Measurements from ENCODE around the gene RNF26. TPM values are rescaled to one million over a fixed set of nuclear protein-coding genes. Genes with fewer than 3 reads are reported as not detected.

RNF26 gene
- total RNA-seq, 1 experiment from 2014 or later: 9.3 TPM

DNA sequence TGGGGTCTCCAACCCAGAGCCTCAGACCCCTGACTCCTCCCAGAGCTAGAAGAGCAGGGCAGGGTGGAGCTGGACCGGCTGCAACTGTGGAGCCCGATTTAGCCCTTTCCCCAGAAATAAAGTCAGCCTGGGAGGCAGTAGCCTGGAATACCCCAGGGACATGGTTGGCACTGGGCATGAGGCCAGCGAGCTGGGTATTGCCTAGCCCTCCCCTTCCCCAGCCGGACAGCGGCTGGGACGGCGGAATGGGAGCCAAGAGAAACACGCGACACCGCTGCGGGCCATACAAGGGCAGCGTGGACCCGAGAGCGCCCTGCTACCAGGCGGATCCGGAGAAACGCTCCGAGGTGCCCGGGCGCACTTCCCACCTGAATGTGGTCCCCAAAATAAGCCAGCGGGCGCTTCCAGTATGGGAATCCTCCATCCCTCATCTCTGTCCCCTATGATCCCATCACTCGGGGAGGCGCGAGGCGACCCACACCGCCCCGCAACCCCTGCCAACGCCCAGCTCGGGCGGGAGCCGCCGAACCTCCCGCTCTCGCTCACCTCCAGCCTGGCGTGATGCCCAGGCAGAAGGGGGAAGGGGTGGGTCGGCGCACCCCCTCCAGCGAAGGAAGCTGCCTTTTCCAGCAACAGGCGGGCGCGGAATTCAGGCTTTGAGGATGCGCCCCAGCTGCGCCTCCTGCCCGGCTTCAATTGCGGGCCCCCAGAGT lies 18.2 kb upstream of the RNF26 start:
- peak; percentile 35 for DNase-seq (ENCODE audit: low read depth)

- DNase-seq (ENCODE audit: low read depth): no peak
Measured at GRCh38 chr11:119316729-119317591, 17.4 kb upstream of the RNF26 start, which contains the start of gene MCAM. MCAM (minus strand) TSS chr11:119317130; CDS start chr11:119317101, 29 bp downstream.

GRCh38 chr11:119317592-119318239 lies 16.6 kb upstream of the RNF26 start:
- no peak for DNase-seq (ENCODE audit: low read depth)

DNA sequence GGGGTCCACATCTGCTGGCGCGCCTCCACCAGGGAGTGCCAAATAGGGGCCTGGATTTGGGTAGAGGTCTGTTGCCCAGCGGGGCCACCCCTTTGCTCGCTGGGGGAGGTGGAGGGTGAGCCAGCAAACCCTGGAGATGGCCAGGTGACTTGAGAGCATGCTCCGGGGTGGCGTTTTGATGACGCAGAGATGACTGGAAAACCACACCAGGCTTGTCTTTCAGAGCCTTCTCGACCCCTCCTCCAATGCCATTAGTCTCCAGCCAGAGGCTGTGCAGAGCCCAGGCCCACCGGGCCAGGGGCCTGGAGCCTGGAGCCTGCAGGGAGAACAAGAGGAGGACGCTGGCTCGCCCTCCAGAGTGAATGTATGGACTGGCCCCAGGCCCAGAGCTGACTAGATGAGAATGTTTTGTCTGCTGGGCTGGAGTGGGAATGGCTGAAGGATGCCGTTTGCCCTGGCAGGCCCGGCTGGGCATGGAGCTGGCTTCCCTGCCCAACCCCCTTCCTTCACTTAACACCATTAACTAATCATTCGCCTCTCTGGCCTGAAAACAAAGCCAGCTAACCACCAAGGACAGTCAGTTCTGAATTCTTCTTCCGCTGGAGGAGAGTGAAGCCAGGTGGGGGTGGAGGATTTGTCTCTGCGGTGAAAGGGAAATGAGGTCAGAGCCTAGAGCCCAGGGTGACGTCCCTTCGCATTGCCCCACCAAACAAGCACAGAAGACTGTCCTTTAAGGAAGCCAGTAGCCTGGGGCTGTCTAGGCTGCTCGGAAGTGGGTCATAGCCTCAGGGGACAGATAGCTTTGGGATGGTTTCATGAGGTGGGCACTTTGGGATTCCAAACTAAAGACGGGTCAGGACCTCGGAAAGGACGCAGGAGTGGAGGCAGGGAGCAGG lies 15.8 kb upstream of the RNF26 start:
- DNase-seq (ENCODE audit: low read depth): no peak

- no peak for DNase-seq (ENCODE audit: low read depth)
Measured at GRCh38 chr11:119319136-119319699, 15.1 kb upstream of the RNF26 start.

GRCh38 chr11:119319700-119320239 lies 14.6 kb upstream of the RNF26 start:
- DNase-seq (ENCODE audit: low read depth): no peak

GRCh38 chr11:119320240-119320775 lies 14.0 kb upstream of the RNF26 start:
- no peak for DNase-seq (ENCODE audit: low read depth)

DNA sequence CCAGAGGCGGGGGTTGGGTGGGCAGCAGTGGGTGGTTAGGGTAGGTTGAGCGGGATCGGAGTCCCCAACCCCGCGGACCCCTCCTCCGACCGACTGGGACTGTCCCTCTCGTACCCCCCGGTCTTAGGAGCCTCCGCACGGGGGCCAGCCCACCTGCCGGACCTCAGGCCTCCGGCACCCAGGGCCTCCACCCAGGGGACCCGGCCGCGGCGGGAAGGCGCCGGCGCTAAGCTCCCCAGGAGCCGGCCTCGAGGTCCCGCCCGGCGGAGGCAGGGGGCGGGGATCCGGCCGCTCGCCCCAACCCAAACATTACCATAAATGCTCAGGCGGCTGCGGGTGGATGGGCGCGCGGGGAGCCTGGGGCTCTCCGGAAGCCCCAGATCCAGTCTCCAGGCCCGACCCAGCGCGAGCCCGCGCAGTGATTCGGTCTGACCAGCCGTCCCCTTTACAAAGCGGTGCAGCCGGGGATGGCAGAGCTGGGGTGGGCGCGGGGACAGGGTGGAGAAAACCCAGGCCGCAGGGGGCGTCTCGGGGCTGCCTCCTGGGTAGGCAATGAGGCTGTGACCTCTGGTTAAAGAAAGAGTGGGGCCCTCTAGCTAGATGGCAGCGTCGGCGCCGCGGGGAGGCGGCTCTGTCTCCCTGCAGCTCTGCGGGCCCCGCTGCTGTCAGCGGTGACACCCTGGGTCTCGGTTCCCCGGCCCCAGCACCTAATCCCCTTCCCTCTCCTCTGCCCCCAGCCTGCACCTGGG lies 13.4 kb upstream of the RNF26 start:
- no peak for DNase-seq (ENCODE audit: low read depth)

DNA sequence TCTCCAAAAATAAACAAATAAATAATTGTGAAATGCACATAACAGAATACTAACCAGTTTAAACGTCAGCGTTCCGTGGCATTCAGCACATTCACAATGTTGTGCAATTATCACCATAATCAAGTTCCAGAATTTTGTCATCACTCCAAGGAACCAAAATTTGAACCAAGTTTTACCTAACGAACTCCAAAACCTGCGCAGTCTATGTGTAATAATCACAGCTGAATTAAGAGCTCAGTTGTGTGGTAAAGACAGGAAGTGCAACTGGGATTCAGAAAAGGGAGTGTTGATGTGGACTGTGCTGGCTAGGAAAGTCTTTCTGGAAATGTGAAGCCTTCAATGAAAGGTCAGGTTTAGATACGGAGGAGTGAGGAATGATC lies 12.0 kb upstream of the RNF26 start:
- DNase-seq (ENCODE audit: low read depth): no peak

- no peak for DNase-seq (ENCODE audit: low read depth)
Measured at GRCh38 chr11:119322921-119323531, 11.3 kb upstream of the RNF26 start.

DNA sequence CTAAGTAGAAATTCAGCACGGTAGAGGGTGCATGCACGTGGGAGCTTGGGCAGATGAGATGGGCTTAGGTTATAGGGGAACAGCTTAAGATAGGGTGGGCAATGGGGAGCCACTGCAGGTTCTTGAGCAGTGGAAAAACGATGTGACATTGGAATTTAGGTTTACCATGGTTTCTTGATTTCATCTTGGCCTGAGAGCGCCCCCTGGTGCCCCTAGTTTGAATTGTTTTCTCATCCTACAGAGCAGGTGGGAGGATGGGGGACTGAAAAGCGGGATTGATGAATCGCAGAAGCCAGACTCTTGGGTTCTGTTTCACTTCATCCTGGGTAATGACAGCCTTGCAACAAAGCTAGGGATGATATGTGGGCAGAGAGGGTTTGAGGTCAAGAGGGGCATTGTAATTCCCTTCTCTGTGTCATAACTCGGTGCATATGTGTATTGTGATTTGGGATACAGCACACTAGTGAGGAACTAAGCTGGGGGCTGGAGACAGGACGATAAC lies 10.7 kb upstream of the RNF26 start:
- DNase-seq (ENCODE audit: low read depth): peak; percentile 61

DNA sequence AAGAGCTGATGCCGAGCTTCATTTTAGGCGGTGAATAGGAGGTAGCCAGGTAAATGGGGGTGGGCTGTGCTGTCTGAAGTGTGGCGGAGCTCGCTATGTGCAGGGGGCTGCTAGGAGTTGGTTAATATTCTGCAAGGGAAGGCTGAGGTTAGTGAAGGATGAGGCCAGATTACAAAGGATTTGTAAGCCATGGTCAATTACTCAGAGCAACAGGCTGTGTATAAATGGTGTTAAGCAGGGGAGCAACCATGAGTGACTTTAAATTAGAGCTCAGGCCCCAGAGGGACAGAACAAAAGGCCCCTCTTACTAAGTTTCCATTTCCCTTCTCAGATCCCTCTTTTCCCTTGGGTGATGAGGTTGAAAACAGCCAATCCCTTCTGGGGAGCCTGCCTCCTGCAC lies 10.1 kb upstream of the RNF26 start:
- DNase-seq (ENCODE audit: low read depth): no peak

DNA sequence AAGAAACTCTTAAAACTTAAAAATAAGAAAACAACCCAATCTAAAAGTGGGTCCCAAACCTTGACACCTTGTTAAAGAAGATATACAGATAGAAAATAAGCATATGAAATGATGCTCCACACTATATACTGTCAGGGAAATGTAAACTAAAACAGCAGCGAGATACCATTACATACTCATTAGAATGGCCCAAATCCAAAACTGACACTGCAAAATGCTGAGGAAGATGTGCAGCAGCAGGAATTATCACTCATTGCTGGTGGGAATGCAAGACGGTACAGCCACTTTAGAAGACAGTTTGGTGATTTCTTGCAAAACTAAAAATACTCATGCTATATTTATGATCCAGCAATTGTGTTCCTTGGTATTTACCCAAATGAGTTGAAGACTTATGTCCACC lies 5.0 kb upstream of the RNF26 start:
- DNase-seq (ENCODE audit: low read depth): no peak

DNA sequence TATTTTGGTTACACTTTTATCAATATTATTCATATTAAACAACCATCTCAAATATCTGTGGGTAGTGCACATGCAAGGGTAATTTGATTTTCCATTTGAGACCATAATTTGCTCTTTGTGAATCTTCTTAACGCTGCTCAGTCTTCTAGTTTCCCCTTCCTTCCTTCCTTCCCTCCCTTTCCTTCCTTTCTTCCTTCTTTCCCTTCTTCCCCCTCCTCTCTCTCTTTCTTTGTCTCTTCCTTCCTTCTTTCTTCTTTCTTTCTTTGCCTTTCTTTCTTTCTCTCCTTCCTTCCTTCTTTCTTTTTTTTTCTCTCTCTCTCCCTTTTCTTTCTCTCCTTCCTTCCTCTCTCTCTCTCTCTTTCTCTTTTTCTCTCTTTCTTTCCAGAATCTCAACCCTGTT lies 4.1 kb upstream of the RNF26 start:
- DNase-seq (ENCODE audit: low read depth): no peak

GRCh38 chr11:119332111-119332765 lies 2.1 kb upstream of the RNF26 start:
- DNase-seq (ENCODE audit: low read depth): no peak

GRCh38 chr11:119335091-119335654 lies 846 bp downstream of the RNF26 start:
- DNase-seq (ENCODE audit: low read depth): no peak

GRCh38 chr11:119335655-119336543 lies 1.6 kb downstream of the RNF26 start:
- peak; percentile 74 for DNase-seq (ENCODE audit: low read depth)

Measured in LHCN-M2 (cell line).